ENCODE data around the gene RHOJ.
A peak's percentile ranks its signal among the peaks of the same experiment; 100 is the strongest.

RHOJ gene

GRCh38 chr14:63214417-63215196 is 10.4 kb downstream of the RHOJ start:
- TF ChIP-seq CTCF (conservative IDR thresholded peaks at IDR 0.05; ENCODE audit: low read depth, low read length): no peak
- DNase-seq (ENCODE audit: low read depth): no peak
- no peak overlapping the region for H3K4me3 ChIP-seq (ENCODE audit: low read length)

GRCh38 chr14:63220526-63220925 is 16.3 kb downstream of the RHOJ start:
- no peak overlapping the region for H3K4me3 ChIP-seq (ENCODE audit: low read length)
- TF ChIP-seq CTCF (conservative IDR thresholded peaks at IDR 0.05; ENCODE audit: low read depth, low read length): no peak
- DNase-seq (ENCODE audit: low read depth): no peak

GRCh38 chr14:63223596-63223995 is 19.4 kb downstream of the RHOJ start:
- TF ChIP-seq CTCF (conservative IDR thresholded peaks at IDR 0.05; ENCODE audit: low read depth, low read length): no peak
- no peak overlapping the region for H3K4me3 ChIP-seq (ENCODE audit: low read length)
- no peak for DNase-seq (ENCODE audit: low read depth)

DNA sequence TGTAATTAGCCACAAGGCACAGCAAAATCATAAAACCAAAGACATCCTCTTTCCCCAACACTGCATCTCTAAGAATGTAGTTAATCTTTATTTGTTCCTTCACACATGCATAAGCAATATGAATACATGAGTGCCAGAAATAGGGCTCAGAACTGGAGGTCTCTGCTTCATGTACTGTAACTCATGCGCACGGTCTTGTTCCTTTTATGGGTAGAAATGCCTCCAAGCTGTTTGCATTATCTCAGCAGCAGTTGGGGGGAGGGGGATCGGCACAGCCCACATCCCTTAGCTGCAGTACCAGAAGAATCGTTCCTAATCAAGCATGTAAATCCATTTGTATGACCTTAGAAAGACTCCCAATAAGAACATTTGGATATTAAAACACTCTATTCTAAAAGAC is 20.0 kb downstream of the RHOJ start:
- no peak for TF ChIP-seq CTCF (conservative IDR thresholded peaks at IDR 0.05; ENCODE audit: low read depth, low read length)
- peak; percentile 88 for DNase-seq (ENCODE audit: low read depth)

GRCh38 chr14:63228217-63228616 is 24.0 kb downstream of the RHOJ start:
- DNase-seq (ENCODE audit: low read depth): no peak
- TF ChIP-seq CTCF (conservative IDR thresholded peaks at IDR 0.05; ENCODE audit: low read depth, low read length): no peak
- no peak overlapping the region for H3K4me3 ChIP-seq (ENCODE audit: low read length)

More for the DNA sequence above, 20.0 kb downstream of the RHOJ start:
- no peak overlapping the region for H3K4me3 ChIP-seq (ENCODE audit: low read length)

DNA sequence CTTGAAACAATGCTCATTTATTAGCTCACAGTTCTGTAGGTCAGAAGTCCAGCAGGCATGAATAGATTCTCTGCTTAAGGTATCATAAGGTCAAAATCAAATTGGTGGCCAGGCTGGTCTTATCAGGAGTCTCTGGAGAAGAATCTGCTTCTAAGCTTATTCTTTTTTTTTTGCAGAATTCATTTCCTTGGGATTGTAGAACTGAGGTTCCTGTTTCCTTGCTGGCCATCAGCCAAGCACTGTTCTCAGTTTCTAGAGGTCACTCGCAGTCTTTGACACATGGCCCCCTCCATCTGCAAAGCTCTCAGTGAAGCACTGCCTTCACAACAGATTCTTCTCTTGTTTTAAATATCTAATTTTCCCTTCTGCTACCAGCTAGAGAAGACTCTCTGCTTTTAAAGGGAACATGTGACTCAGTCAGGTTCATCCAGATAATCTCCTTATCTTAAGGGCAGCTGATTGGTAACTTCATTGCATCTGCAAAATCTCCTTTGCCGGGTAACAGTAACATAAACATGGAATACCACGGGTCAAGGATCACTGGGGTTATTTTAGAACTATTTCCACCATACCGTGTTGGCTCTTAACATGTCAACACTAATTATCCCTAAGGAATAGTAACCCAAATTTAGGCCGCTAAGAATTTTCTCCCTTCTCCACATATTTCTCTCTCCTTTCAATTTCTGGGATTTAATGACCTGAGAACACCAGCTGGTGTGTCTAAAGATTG is 25.3 kb downstream of the RHOJ start:
- no peak for TF ChIP-seq CTCF (conservative IDR thresholded peaks at IDR 0.05; ENCODE audit: low read depth, low read length)
- DNase-seq (ENCODE audit: low read depth): peak; percentile 29

DNA sequence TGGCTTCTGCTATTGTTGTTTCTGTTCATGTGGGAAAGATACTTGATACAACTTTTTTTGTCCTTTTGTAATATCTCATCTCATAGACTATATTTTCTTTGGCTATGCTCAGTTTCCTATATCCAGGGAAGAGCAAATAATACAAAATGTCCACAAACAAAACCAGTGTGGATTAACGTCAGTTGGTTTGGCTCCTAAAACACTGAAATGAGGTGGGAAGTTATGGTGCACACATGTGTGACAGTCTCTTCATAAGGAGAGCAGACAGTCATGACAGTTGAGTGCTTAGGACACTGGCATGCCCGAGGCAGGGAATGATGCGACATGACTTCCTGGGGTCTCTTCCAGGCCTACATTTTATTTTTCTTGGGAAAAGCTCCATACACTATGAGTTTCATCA is 27.5 kb downstream of the RHOJ start:
- no peak overlapping the region for H3K4me3 ChIP-seq (ENCODE audit: low read length)
- no peak for DNase-seq (ENCODE audit: low read depth)
- TF ChIP-seq CTCF (conservative IDR thresholded peaks at IDR 0.05; ENCODE audit: low read depth, low read length): no peak

More for the DNA sequence above, 25.3 kb downstream of the RHOJ start:
- no peak overlapping the region for H3K4me3 ChIP-seq (ENCODE audit: low read length)

Measured in retinal pigment epithelial cell (primary cell).